ENCODE data around the gene CAMK1D.

GRCh38 chr10:12505683-12506082 lies 156.3 kb downstream of the CAMK1D start:
- TF ChIP-seq ZNF324 (tag by site-specific recombination; IDR thresholded peaks at IDR 0.05), result no peak
- TF ChIP-seq CTCF (tag by site-specific recombination; IDR thresholded peaks at IDR 0.05), result no peak
- no peak for TF ChIP-seq ZNF514 (tag by site-specific recombination; IDR thresholded peaks at IDR 0.05)
- TF ChIP-seq REPIN1 (tag by site-specific recombination; IDR thresholded peaks at IDR 0.05; ENCODE audit: low read depth), result no peak
- no peak for TF ChIP-seq REST (tag by site-specific recombination; IDR thresholded peaks at IDR 0.05)
- TF ChIP-seq ZNF639 (tag by site-specific recombination; IDR thresholded peaks at IDR 0.05), result no peak
- no peak for TF ChIP-seq ZNF580 (tag by site-specific recombination; IDR thresholded peaks at IDR 0.05)

Data from HEK293 (cell line).